HCT116 (cell line): Measurements from ENCODE around the gene PTGES2.

Experiments used
- CEBPB ChIP-seq: IDR thresholded peaks from 2 replicates; pipeline ENCODE4 v1.6.1; 2012; ENCODE audit warnings: low read depth
- ELF1 ChIP-seq: IDR thresholded peaks from 2 replicates; pipeline ENCODE4 v1.6.1; 2012; ENCODE audit warnings: low read depth, borderline replicate concordance
- EZH2phosphoT487 ChIP-seq: fragments of 200-600 bp; IDR thresholded peaks from 2 replicates; pipeline ENCODE4 v1.6.1; 2018; ENCODE audit warnings: antibody characterized with exemption, borderline replicate concordance
- POLR2A ChIP-seq: IDR thresholded peaks from 2 replicates; pipeline ENCODE4 v1.7.0; 2011; ENCODE audit warnings: borderline replicate concordance; ENCODE audit not compliant: insufficient read depth, insufficient read length; ENCODE audit errors: extremely low read depth
- POLR2AphosphoS5 ChIP-seq: IDR thresholded peaks from 2 replicates; pipeline ENCODE4 v1.6.1; 2011; ENCODE audit warnings: mild to moderate bottlenecking, low read depth, low read length, moderate library complexity
- SIN3A ChIP-seq: IDR thresholded peaks from 2 replicates; pipeline ENCODE4 v1.6.1; 2012; ENCODE audit warnings: low read depth
- SRF ChIP-seq: IDR thresholded peaks from 2 replicates; pipeline ENCODE4 v1.6.1; 2012; ENCODE audit warnings: low read depth
- TCF7L2 ChIP-seq: IDR thresholded peaks from 2 replicates; pipeline ENCODE4 v1.7.0; 2011; ENCODE audit warnings: borderline replicate concordance, inconsistent platforms; ENCODE audit not compliant: insufficient read depth, insufficient read length; ENCODE audit errors: extremely low read depth
- YY1 ChIP-seq: IDR thresholded peaks from 2 replicates; pipeline ENCODE4 v1.6.1; 2011; ENCODE audit warnings: low read length, low read depth, moderate library complexity, mild to moderate bottlenecking; ENCODE audit not compliant: insufficient replicate concordance; ENCODE audit errors: extremely low read depth
- ZFX ChIP-seq: fragments of 450-650 bp; IDR thresholded peaks from 2 replicates; pipeline ENCODE4 v1.6.1; 2017
- TF ChIP-seq, protein P1 (sequence below), 3 experiments: fragments of 200-600 bp in 1 of 3; sonication (generic) in 1 of 3; IDR thresholded peaks in 2 of 3; conservative IDR thresholded peaks in 1 of 3; 2 replicates each; pipeline ENCODE4 v1.5.1; 2012 to 2017; ENCODE audit warnings: low read depth in 2 of 3, low read length in 2 of 3, antibody characterized with exemption in 1 of 3, borderline replicate concordance in 1 of 3, control low read depth in 1 of 3, mild to moderate bottlenecking in 1 of 3, mixed read lengths in 1 of 3, mixed run types in 1 of 3, moderate library complexity in 1 of 3; ENCODE audit not compliant: insufficient read depth in 1 of 3
- TF ChIP-seq, protein P2 (sequence below): IDR thresholded peaks from 2 replicates; pipeline ENCODE4 v1.6.1; 2012; ENCODE audit warnings: low read depth
- TF ChIP-seq, protein P3 (sequence below): IDR thresholded peaks from 2 replicates; pipeline ENCODE4 v1.6.1; 2012
- TF ChIP-seq, protein P4 (sequence below): IDR thresholded peaks from 2 replicates; pipeline ENCODE4 v1.6.1; 2011; ENCODE audit warnings: mild to moderate bottlenecking, low read length, moderate library complexity; ENCODE audit not compliant: insufficient replicate concordance; ENCODE audit errors: extremely low read depth

DNA sequence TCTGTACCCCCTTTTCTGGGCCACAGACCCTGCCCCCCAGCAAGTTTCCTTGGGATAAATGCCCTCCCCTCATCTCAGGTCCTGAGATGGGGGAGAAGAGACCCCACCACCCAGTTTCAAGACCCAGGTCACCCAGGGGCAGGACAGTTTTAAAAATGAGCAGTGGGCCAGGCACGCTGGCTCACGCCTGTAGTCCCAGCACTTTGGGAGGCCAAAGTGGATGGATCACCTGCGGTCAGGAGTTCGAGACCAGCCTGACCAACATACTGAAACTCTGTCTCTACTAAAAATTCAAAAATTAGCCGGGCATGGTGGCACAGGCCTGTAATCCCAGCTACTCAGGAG is 6.1 kb downstream of the PTGES2 start:
- TF ChIP-seq POLR2AphosphoS5 (no peak), ELF1 (no peak), YY1 (no peak), POLR2A (no peak), SIN3A (no peak), ZFX (no peak), EZH2phosphoT487 (no peak), TCF7L2 (no peak), CEBPB (no peak), SRF (no peak)
- TF ChIP-seq, protein P1, sequence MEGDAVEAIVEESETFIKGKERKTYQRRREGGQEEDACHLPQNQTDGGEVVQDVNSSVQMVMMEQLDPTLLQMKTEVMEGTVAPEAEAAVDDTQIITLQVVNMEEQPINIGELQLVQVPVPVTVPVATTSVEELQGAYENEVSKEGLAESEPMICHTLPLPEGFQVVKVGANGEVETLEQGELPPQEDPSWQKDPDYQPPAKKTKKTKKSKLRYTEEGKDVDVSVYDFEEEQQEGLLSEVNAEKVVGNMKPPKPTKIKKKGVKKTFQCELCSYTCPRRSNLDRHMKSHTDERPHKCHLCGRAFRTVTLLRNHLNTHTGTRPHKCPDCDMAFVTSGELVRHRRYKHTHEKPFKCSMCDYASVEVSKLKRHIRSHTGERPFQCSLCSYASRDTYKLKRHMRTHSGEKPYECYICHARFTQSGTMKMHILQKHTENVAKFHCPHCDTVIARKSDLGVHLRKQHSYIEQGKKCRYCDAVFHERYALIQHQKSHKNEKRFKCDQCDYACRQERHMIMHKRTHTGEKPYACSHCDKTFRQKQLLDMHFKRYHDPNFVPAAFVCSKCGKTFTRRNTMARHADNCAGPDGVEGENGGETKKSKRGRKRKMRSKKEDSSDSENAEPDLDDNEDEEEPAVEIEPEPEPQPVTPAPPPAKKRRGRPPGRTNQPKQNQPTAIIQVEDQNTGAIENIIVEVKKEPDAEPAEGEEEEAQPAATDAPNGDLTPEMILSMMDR (IDR thresholded peaks at IDR 0.05 in 2 of 3, conservative IDR thresholded peaks at IDR 0.05 in 1 of 3; ENCODE audit: borderline replicate concordance in 1 of 3, insufficient read depth in 1 of 3, low read depth in 2 of 3, low read length in 2 of 3): no peak
- TF ChIP-seq, protein P2, sequence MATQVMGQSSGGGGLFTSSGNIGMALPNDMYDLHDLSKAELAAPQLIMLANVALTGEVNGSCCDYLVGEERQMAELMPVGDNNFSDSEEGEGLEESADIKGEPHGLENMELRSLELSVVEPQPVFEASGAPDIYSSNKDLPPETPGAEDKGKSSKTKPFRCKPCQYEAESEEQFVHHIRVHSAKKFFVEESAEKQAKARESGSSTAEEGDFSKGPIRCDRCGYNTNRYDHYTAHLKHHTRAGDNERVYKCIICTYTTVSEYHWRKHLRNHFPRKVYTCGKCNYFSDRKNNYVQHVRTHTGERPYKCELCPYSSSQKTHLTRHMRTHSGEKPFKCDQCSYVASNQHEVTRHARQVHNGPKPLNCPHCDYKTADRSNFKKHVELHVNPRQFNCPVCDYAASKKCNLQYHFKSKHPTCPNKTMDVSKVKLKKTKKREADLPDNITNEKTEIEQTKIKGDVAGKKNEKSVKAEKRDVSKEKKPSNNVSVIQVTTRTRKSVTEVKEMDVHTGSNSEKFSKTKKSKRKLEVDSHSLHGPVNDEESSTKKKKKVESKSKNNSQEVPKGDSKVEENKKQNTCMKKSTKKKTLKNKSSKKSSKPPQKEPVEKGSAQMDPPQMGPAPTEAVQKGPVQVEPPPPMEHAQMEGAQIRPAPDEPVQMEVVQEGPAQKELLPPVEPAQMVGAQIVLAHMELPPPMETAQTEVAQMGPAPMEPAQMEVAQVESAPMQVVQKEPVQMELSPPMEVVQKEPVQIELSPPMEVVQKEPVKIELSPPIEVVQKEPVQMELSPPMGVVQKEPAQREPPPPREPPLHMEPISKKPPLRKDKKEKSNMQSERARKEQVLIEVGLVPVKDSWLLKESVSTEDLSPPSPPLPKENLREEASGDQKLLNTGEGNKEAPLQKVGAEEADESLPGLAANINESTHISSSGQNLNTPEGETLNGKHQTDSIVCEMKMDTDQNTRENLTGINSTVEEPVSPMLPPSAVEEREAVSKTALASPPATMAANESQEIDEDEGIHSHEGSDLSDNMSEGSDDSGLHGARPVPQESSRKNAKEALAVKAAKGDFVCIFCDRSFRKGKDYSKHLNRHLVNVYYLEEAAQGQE: no peak
- TF ChIP-seq, protein P3, sequence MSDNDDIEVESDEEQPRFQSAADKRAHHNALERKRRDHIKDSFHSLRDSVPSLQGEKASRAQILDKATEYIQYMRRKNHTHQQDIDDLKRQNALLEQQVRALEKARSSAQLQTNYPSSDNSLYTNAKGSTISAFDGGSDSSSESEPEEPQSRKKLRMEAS: no peak
- TF ChIP-seq, protein P4, sequence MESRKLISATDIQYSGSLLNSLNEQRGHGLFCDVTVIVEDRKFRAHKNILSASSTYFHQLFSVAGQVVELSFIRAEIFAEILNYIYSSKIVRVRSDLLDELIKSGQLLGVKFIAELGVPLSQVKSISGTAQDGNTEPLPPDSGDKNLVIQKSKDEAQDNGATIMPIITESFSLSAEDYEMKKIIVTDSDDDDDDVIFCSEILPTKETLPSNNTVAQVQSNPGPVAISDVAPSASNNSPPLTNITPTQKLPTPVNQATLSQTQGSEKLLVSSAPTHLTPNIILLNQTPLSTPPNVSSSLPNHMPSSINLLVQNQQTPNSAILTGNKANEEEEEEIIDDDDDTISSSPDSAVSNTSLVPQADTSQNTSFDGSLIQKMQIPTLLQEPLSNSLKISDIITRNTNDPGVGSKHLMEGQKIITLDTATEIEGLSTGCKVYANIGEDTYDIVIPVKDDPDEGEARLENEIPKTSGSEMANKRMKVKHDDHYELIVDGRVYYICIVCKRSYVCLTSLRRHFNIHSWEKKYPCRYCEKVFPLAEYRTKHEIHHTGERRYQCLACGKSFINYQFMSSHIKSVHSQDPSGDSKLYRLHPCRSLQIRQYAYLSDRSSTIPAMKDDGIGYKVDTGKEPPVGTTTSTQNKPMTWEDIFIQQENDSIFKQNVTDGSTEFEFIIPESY: no peak
